HuH-7 (cell line): Measurements from ENCODE around the gene GDPD4.
"Not testable (repeated sequence)": the region's sequence is repeated elsewhere in the genome, so short reads cannot be mapped to it uniquely, and the experiment has no call there.

Experiments
- DNase-seq: peaks from one replicate; pipeline ENCODE4 v3.0.0; 2011; ENCODE audit warnings: low spot score

The GDPD4 gene

GRCh38 chr11:77301510-77301909 lies at the start of gene GDPD4:
GDPD4 (minus strand) TSS chr11:77301686; CDS start chr11:77285137, 16,549 bp downstream.
- DNase-seq = no peak

GRCh38 chr11:77347948-77348347 lies 46.5 kb upstream of the GDPD4 start:
- DNase-seq = no peak

- DNase-seq = no peak
These were observed 45.6 kb upstream of the GDPD4 start for GRCh38 chr11:77346906-77347603.

- DNase-seq = no peak
These were observed 44.1 kb upstream of the GDPD4 start for GRCh38 chr11:77345621-77346020.

GRCh38 chr11:77340501-77340900 lies 39.0 kb upstream of the GDPD4 start:
- no peak for DNase-seq

- no peak for DNase-seq
These were observed 30.8 kb upstream of the GDPD4 start for GRCh38 chr11:77332259-77332658.

- DNase-seq = no peak
These were observed 23.7 kb upstream of the GDPD4 start for GRCh38 chr11:77325159-77325558.

GRCh38 chr11:77324508-77324907 lies 23.0 kb upstream of the GDPD4 start:
- no peak for DNase-seq

GRCh38 chr11:77322926-77323590 lies 21.6 kb upstream of the GDPD4 start:
- DNase-seq = no peak

- DNase-seq = no peak
These were observed 21.0 kb upstream of the GDPD4 start for GRCh38 chr11:77322506-77322905.

- no peak for DNase-seq
These were observed 18.9 kb upstream of the GDPD4 start for GRCh38 chr11:77320351-77320750.

GRCh38 chr11:77318600-77318999 lies 17.1 kb upstream of the GDPD4 start:
- DNase-seq = no peak

- no peak for DNase-seq
These were observed 15.4 kb upstream of the GDPD4 start for GRCh38 chr11:77316733-77317342.

- no peak for DNase-seq
These were observed 10.6 kb upstream of the GDPD4 start for GRCh38 chr11:77312107-77312506.

GRCh38 chr11:77311701-77312100 lies 10.2 kb upstream of the GDPD4 start:
- no peak for DNase-seq

- no peak for DNase-seq
These were observed 9.2 kb upstream of the GDPD4 start for GRCh38 chr11:77310721-77311120.

- no peak for DNase-seq
These were observed 8.1 kb upstream of the GDPD4 start for GRCh38 chr11:77309401-77310085.

GRCh38 chr11:77308838-77309237 lies 7.4 kb upstream of the GDPD4 start:
- no peak for DNase-seq

- DNase-seq = no peak
These were observed 1.8 kb upstream of the GDPD4 start for GRCh38 chr11:77303328-77303727.

- DNase-seq = no peak
These were observed 1.3 kb upstream of the GDPD4 start for GRCh38 chr11:77302752-77303151.

GRCh38 chr11:77300695-77301094 lies 791 bp downstream of the GDPD4 start:
- DNase-seq = no peak

- not testable (repeated sequence) for DNase-seq
These were observed 1.5 kb downstream of the GDPD4 start for GRCh38 chr11:77300028-77300427.

- DNase-seq = peak; percentile 17
These were observed 1.9 kb downstream of the GDPD4 start for GRCh38 chr11:77299528-77299993.
